ENCODE results near the gene MS4A3. TPM values are rescaled to one million over a fixed set of nuclear protein-coding genes. Genes with fewer than 3 reads are reported as not detected.

Gene MS4A3
- total and polyA plus RNA-seq, 10 of the 15 experiments (the other 5 are each of a cell fraction or from before 2014, with no cell fraction given): 0.13 TPM; not detected in 9

- TF ChIP-seq E2F8 (IDR thresholded peaks at IDR 0.05; ENCODE audit: low read depth, partially characterized antibody) (no peak), SMAD1 (IDR thresholded peaks at IDR 0.05; ENCODE audit: low read depth, partially characterized antibody) (no peak), JUNB (IDR thresholded peaks at IDR 0.05) (no peak), NFXL1 (IDR thresholded peaks at IDR 0.05; ENCODE audit: borderline replicate concordance) (no peak), STAT1 (conservative IDR thresholded peaks at IDR 0.05) (no peak), PRDM15 (CRISPR knock-in tag; IDR thresholded peaks at IDR 0.05) (no peak), TCF3 (IDR thresholded peaks at IDR 0.05; ENCODE audit: borderline replicate concordance, insufficient read depth, low read depth, low read length) (no peak)
Measured at GRCh38 chr11:60029015-60029632, 27.3 kb upstream of the MS4A3 start (continued).

All from GM12878 (cell line).